ENCODE results near the gene SLC6A18.

Gene SLC6A18

DNA sequence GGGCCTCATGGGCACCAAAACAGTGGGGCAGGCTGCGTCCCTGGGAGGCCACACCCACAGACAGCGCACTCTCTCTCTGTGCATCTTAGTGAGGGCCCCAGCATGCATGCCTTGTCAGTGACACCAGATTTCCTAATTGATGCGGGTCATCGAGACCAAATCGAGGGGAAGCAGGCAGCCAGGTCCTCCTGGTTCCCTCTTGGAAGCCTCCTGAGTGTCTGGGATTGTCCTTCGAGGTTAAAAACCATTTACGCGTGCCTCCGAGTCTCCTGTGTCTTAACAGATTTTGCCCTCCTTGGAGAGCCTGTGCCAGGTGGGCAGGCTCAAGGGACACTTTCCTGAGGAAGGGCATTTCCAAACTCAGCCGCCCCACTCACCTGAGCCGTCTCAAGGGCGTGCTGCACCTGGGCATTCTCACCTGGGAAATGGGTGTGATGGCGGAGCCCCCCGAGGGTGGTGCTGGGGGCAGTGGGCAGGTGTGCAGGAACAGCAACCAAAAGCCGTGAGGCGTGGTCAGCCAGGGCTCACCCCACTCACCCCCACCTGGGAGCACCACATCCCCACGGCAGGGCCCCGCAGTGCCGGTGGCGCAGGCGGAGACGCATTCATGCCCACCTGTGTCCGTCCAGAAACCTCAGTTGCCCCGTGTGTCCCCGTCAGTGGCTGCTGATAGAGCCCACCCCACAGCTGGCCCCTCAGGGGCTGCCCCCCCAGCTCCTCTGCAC, 21.1 kb upstream of the SLC6A18 start:
- no peak for DNase-seq

DNA sequence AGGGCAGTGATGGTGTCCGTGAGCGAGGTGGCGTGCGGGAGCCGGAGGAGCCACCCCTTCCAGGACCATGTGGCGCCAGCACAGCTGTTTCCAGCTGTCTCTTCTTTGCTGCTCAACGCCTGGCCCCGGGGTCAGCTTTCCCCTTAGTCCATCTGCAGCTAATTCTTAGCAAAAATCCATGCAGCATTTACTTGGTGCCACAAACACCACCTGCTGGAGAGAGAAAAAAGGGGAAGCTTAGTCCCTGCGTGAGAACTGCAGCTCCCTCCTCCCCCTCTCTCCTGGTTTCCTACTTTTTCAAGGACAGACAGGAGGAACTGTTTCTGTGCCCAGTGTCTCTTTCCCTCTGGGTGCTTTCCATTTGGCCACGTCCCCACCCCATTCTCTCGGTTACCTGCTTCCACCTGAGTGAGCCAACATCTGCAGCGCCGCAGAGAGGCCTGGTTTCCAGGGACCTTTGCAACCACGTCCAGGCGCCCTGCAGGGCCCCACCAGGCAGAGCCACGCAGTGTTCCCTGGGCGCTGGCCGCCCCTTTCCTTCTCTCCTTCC, 20.4 kb upstream of the SLC6A18 start:
- no peak for DNase-seq

GRCh38 chr5:1205255-1206180, 19.7 kb upstream of the SLC6A18 start:
- DNase-seq, result no peak

- no peak for DNase-seq
Measured at GRCh38 chr5:1206521-1207412, 18.4 kb upstream of the SLC6A18 start.

DNA sequence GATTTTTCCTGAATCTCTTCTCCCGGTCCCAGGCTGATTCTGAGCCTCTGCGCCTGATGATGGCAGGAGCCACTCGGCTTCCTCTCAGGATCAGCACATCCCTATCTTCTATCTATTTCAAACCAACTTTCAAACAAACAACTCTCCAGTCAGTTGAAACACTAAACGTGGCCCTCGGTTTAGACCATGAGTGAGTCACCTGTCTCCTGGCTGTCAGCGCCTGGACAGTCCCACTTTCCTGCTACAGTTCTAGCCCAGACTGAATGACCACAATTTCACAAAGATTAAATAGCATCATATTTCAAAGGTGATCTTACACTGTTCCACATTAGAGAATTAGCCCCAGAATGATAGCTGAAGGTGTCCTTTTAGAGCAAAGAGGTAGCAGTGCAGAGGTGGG, 17.6 kb upstream of the SLC6A18 start:
- DNase-seq, result no peak

DNA sequence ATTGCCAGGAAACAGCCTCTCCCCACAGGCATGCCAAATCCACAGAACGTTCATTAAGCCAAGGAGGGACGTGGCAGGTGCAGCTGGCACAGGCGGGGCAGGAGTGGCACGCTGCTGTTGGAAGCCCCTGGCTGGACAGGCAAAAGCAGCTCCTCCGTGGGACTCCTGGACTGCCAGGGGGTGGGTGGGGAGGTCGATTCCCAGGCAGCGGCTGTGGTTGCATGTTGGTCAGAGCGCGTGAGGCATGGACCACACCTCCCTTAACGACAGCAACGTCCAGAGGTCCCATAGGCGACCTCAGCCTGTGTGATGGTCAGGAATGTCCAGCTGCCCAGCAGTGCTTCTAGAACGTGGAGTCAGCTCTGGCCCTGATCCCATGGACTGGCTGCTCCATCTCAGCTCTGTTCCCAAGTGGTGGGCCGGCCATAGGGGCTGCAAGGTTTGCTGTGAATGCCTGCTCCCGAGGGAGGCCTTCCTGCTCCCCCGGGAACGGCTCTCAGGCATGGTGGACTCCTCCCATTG, 16.9 kb upstream of the SLC6A18 start:
- no peak for DNase-seq

DNA sequence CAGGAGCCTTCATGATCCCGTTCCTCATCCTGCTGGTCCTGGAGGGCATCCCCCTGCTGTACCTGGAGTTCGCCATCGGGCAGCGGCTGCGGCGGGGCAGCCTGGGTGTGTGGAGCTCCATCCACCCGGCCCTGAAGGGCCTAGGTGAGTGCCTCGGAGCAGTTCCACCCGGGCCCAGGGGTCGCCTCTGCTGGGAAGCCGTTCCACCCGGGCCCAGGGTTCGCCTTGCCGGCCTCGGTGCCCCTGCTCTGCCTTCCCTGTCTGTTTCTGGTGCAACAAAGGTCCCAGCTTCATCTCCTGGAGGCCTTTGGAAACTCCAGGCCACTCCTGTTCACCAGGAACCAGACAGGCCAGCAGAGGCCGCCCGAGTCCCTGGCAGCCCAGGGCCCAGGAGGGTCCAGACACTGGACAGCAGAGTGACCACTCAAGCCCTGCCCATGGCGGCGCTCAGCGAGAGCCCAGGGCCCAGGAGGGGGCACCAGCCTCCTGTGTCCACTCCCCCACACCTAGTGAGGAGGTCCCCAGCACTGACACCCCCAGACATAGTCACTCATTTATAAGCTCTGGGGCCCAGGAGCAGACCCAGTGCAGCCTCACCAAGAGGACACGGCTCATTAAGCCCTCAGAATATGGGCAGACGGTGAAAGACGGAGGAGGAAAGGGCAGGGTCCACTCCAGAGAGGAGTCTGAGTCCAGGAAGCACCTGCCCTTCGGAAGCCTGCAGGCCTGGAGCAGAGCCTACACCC, 16.3 kb upstream of the SLC6A18 start:
- DNase-seq, result no peak

GRCh38 chr5:1209489-1209852, 15.7 kb upstream of the SLC6A18 start:
- no peak for DNase-seq

DNA sequence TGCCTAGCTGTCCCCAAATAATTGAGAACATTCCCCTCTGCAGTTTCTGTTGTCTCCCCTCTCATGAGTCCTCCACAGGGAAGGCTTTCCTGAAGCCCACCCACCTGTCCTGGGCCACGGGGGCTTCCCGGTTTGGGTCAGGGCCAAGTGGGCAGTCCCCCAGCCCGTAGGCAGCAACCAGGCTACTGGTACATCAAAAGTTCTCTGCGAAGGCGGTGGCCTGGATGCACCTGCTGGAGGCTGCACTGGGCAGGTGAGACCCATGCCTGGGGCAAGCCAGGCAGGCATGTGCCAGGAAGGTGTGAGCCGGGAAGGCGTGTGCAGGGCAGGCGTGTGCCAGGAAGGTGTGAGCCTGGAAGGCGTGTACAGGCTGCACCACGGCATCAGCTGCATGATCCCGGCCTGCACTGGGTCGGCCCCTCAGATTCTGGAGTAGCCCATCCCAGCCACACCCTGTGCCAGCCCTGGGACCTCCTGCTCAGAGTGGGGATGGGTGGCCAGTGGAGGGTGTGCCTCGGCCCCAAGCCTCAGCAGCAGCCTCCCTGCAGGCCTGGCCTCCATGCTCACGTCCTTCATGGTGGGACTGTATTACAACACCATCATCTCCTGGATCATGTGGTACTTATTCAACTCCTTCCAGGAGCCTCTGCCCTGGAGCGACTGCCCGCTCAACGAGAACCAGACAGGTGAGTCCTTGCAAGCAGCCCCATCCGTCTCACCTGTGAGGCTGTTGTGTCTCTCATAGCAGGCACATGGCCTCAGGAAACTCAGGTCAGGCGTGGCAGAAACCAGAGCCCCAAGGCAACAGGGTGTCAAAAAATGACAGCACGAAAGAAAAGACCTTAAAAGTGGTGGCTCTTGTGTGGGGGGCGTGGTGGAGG, 15.0 kb upstream of the SLC6A18 start:
- no peak for DNase-seq

DNA sequence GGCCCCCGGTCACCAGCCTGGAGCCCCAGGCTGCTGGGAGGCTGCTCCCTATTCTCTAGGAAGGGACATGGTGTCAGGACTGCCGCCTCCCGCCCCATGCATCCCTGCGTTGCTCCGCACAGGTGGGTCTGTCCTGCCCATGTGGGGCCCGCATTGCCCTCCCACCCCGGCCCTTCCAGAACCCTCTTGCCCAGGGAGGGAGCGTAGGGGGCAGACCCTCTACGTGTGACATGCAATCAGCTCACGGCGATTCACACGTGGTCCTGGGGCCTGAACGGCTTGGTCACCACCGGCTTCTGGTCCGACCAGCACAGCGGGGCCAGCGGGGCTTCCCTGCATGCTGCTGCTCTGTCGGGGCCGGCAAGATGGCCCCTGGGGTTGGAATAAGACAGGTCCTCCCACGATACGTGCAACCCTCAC, 14.3 kb upstream of the SLC6A18 start:
- no peak for DNase-seq

- DNase-seq, result no peak
Measured at GRCh38 chr5:1211701-1212100, 13.5 kb upstream of the SLC6A18 start.

DNA sequence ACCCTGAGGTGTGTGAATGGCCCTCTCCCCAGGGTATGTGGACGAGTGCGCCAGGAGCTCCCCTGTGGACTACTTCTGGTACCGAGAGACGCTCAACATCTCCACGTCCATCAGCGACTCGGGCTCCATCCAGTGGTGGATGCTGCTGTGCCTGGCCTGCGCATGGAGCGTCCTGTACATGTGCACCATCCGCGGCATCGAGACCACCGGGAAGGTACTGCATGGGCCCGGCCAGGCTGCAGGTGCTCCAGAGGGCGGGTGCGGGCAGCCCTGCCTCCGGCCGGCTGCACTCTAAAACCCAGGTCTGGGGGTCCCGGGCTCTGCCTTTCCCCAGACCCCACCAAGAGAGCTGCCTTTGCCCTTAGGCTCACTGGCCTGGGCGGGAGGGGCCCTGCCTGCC, 12.9 kb upstream of the SLC6A18 start:
- DNase-seq, result no peak

DNA sequence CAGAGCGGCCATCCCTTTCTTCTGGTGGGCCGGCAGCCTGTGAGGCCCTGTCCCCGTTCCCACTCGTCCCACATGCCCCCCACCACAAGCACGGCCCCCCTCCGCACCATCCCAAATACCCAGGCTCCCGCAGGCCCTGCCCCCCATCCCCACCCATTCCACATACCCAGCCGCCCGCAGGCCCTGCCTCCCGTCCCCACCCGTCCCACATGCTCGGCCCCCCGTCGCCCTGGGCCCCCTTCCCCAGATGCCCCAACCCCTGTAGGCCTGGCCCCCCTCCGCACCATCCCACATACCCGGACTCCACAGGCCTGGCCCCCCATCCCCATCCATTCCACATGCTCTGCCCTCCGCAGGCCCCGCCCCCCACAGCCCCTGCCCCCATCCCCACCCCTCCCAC, 12.3 kb upstream of the SLC6A18 start:
- DNase-seq, result no peak

DNA sequence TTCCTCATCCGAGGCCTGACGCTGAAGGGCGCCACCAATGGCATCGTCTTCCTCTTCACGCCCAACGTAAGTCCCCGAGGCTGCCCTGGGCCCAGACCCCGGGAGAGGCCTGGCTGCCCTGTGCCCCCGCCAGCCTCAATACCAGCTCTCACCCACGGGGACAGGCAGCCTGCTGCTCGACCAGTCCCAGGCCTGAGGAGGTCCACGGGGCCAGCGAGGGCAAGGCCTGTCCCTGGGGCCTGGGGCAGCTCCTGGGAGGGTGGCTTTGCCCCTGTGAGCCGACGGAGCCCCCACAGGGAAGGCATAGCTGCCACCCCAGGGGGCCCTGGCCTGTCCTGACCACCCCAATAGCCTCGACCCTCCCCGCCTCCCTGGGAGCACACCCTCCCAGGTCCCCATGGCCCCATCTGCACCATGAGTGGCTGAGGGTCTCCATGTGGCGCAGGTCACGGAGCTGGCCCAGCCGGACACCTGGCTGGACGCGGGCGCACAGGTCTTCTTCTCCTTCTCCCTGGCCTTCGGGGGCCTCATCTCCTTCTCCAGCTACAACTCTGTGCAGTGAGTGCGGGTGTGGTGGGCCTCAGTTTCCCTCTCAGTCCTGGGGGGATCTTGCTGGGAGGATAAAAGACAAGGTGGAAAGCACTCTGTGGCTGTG, 11.5 kb upstream of the SLC6A18 start:
- DNase-seq, result no peak

- no peak for DNase-seq
Measured at GRCh38 chr5:1214163-1214935, 10.8 kb upstream of the SLC6A18 start.

- no peak for DNase-seq
Measured at GRCh38 chr5:1214936-1215220, 10.3 kb upstream of the SLC6A18 start.

DNA sequence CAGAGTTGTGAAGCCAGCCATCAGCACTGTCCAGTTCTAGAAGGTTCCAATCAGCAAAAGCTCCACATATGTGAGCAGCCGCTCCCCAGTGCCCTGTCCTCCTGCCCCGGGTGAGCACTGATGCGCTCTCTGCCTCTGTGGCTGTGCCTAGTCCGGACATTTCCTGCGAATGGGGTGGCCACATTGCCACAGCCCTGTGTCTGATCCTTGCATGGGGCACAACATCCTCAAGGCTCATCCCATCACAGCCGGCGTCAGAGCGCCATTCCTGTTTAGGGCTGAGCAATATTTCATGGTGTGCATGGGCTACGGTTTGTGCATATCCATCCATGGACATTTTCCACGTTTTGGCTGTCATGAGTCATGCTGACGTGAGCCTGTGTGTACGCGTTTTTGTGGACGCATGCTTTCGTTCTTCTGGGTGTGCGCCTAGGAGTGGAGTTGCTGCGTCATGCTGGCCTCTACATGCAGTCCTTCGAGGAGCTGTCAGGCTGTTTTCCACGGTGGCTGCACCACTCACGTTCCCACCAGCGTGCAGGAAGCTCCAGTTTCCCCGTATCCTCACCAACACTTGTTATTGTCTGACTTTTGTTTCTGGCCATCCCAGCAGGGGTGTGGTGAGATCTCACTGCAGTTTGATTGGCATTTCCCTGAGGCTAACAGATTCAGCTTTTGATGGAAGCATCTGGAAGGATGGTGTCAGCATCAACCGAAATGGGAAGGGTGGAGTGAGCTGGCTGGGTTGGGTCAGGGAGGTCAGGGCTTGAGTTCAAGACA, 9.7 kb upstream of the SLC6A18 start:
- DNase-seq, result no peak

DNA sequence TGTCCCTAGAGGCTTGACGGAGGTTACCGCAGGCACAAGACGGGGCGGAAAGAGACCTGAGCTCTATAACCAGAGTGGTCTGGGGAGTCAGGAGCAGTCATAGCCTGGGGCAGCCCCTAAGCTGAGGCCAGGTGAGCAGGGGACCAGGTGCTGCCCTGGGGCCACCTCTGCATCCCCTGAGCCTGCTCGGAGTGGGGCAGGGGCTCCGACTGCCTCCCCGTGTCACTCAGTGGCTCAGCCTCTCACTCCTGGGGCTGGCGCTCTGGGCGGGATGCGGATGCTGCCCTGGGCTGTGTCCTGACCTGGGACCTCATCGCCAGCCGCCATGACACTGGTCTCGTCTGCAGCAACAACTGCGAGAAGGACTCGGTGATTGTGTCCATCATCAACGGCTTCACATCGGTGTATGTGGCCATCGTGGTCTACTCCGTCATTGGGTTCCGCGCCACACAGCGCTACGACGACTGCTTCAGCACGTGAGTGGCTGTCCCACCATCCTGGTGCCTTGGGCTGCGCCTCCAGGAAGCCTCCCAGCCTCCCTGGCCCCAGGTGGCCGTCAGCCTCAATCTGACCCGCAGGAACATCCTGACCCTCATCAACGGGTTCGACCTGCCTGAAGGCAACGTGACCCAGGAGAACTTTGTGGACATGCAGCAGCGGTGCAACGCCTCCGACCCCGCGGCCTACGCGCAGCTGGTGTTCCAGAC, 8.8 kb upstream of the SLC6A18 start:
- DNase-seq, result no peak

Data from activated T-cell treated with anti-CD3 and anti-CD28 coated beads, Interleukin-2, amount 50 U/mL, for 1 hour (primary cell).